Peyer's patch (tissue), 4 donors: ENCODE measurements around the gene TOX2. TPM values are rescaled to one million over a fixed set of nuclear protein-coding genes. Genes with fewer than 3 reads are reported as not detected.
A peak's percentile ranks its signal among the peaks of the same experiment; 100 is the strongest.

Experiments used
- DNase-seq, 3 donors: peaks; one replicate each; pipeline ENCODE4 v3.0.0-alpha.2; 2017 to 2019
- H3K27ac ChIP-seq, 4 donors: fragments of 200-600 bp; sonication (generic); one replicate each; pipeline ENCODE4 v1.5.1; 2016 to 2019
- H3K27me3 ChIP-seq, 2 donors: fragments of 200-600 bp; sonication (generic); one replicate each; pipeline ENCODE4 v1.5.1; 2019
- H3K36me3 ChIP-seq, 3 donors: fragments of 200-600 bp; sonication (generic); one replicate each; pipeline ENCODE4 v1.5.1; 2016 to 2019
- H3K4me1 ChIP-seq, 4 donors: fragments of 200-600 bp; sonication (generic); one replicate each; pipeline ENCODE4 v1.5.1; 2016 to 2019
- H3K4me3 ChIP-seq, 4 donors: fragments of 200-600 bp; sonication (generic); 1 replicate in 3 of 4; 2 replicates in 1 of 4; pipeline ENCODE4 v1.5.1; 2016 to 2019; ENCODE audit warnings: mild to moderate bottlenecking in 1 of 4
- H3K9me3 ChIP-seq, 4 donors: fragments of 200-600 bp; sonication (generic); one replicate each; pipeline ENCODE4 v1.5.1; 2016 to 2019; ENCODE audit warnings: mild to moderate bottlenecking in 1 of 4
- POLR2A ChIP-seq, 2 donors: fragments of 450-650 bp; IDR thresholded peaks; one replicate each; pipeline ENCODE4 v1.5.1; 2017; ENCODE audit warnings: antibody characterized with exemption in 2 of 2, mild to moderate bottlenecking in 2 of 2, moderate library complexity in 2 of 2
- total RNA-seq, 4 donors: library from RNA; depleted of rRNA; stranded (reverse); fragments of >200 nt; gene quantifications; one replicate each; pipeline ENCODE4 v1.1.0, GENCODE V29; 2016
- TF ChIP-seq, protein P1 (sequence below), 6 experiments: fragments of 450-650 bp in 4 of 6; fragments of 200-600 bp in 2 of 6; sonication (generic) in 1 of 6; IDR thresholded peaks; one replicate each; pipeline ENCODE4 v1.5.1; 2017 to 2019; ENCODE audit warnings: antibody characterized with exemption in 6 of 6, mild to moderate bottlenecking in 3 of 6, moderate library complexity in 1 of 6

The TOX2 gene, protein sequence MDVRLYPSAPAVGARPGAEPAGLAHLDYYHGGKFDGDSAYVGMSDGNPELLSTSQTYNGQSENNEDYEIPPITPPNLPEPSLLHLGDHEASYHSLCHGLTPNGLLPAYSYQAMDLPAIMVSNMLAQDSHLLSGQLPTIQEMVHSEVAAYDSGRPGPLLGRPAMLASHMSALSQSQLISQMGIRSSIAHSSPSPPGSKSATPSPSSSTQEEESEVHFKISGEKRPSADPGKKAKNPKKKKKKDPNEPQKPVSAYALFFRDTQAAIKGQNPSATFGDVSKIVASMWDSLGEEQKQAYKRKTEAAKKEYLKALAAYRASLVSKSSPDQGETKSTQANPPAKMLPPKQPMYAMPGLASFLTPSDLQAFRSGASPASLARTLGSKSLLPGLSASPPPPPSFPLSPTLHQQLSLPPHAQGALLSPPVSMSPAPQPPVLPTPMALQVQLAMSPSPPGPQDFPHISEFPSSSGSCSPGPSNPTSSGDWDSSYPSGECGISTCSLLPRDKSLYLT
- 1 to 10 TPM; 1.9 to 5.8 (median 2.0) TPM for total RNA-seq

DNA sequence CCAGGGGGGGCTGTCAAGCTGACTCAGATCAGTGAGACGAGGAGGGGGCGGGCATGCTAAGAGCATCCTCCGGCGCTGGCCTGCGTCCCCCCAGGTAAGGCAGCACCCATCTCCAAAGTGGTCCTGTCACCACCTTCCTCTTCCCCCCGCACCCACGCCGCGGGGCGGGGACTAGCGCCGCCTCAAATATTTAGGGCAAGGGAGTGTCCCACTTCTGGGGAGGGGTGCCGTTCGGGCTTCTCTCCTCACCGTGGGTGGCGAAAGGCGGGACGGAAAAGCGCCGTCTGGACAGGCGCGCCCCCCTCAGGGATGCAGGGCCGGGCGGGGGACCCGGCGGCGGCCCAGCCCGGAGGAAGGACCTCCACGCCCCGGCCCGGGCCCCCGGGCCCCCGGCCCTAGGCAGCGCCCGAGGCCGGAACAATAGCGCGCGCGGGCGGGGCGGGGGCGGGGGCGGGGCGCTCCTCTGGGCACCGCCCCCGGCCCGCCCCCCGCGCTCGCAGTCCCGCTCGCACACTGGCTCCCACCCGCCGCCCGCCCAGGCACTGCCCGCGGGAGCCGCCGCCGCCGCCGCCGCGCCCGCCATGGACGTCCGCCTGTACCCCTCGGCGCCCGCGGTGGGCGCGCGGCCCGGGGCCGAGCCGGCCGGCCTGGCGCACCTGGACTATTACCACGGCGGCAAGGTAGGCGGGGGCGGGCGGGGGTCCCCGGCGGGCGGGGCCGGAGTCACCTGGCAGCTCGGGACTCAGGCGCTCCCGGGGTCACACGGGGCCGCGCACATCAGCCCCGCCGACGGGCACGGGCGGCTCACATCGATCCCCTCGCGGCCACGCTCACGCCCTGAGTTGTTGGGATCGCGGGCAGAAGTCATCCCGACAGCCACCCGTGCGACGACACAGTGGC is at the start of gene TOX2:
Gene TOX2, plus strand, starts transcription at position 542 of the 900 bp plus-strand sequence. Its CDS starts 40 bp downstream, at position 582.
- peak within 1 kb of the TSS; percentile 39 to 63 (median 58) for H3K4me3 ChIP-seq
- peak within 1 kb of the TSS in 2 of 4 donors; percentile 43 to 64 for H3K27ac ChIP-seq
- H3K36me3 ChIP-seq: no peaks in the 10 kb centered on the region
- TF ChIP-seq, protein P1, sequence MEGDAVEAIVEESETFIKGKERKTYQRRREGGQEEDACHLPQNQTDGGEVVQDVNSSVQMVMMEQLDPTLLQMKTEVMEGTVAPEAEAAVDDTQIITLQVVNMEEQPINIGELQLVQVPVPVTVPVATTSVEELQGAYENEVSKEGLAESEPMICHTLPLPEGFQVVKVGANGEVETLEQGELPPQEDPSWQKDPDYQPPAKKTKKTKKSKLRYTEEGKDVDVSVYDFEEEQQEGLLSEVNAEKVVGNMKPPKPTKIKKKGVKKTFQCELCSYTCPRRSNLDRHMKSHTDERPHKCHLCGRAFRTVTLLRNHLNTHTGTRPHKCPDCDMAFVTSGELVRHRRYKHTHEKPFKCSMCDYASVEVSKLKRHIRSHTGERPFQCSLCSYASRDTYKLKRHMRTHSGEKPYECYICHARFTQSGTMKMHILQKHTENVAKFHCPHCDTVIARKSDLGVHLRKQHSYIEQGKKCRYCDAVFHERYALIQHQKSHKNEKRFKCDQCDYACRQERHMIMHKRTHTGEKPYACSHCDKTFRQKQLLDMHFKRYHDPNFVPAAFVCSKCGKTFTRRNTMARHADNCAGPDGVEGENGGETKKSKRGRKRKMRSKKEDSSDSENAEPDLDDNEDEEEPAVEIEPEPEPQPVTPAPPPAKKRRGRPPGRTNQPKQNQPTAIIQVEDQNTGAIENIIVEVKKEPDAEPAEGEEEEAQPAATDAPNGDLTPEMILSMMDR (IDR thresholded peaks at IDR 0.05): no peak
- no peak for TF ChIP-seq POLR2A (IDR thresholded peaks at IDR 0.05)
- H3K4me1 ChIP-seq: peaks cover 0 to 20% (median 7%) of the 10 kb centered on the region in 4 donors
- peaks cover 0 to 15% of the 10 kb centered on the region in 2 donors for H3K27me3 ChIP-seq
- peak; percentile 62 to 73 (median 62) for DNase-seq
- H3K9me3 ChIP-seq: peaks cover 0 to 7% (median 0%) of the 10 kb centered on the region in 4 donors

DNA sequence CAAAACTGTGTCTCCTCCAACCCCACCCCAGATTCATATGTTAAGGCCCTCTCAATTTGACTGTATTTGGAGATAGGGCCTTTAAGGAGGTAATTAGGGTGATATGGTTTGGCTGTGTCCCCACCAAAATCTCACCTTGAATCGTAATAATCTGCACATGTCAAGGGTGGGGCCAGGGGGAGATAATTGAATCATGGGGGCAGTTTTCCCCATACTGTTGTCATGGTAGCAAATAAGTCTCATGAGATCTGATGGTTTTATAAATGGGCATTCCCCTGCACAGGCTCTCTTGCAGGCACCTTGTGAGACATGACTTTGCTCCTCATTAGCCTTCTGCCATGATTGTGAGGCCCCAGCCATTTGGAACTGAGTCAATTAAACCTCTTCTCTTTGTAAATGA is 46.6 kb upstream of the TOX2 start:
- Histone ChIP-seq H3K4me3 (no peak overlapping the region), H3K9me3 (no peaks in the 10 kb centered on the region), H3K36me3 (no peaks in the 10 kb centered on the region), H3K4me1 (no peaks in the 10 kb centered on the region), H3K27ac (no peak overlapping the region), H3K27me3 (no peaks in the 10 kb centered on the region)
- no peak for DNase-seq
- TF ChIP-seq, protein P1 (IDR thresholded peaks at IDR 0.05): no peak
- TF ChIP-seq POLR2A (IDR thresholded peaks at IDR 0.05): no peak

DNA sequence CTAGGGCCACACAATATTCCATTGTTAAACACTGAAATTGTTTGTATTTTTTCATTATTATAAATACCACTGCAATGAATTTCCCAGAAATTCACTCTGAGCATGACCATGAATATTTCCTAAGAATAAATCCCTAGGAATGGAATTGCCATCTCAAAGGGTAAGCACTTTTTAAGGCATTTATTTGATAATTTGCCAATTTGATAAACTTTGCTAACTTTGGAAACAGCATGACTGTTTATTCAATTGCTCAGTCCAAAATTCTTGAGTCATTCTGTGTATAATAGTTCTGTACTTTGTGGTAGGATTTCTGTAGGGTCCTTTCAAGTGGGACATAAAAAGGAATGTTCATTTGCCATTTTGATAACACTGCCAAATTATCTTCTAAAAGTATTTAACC is 44.2 kb upstream of the TOX2 start:
- DNase-seq: no peak
- TF ChIP-seq, protein P1 (IDR thresholded peaks at IDR 0.05): no peak
- TF ChIP-seq POLR2A (IDR thresholded peaks at IDR 0.05): no peak
- H3K9me3 ChIP-seq: no peaks in the 10 kb centered on the region
- H3K27me3 ChIP-seq: no peaks in the 10 kb centered on the region
- H3K36me3 ChIP-seq: no peaks in the 10 kb centered on the region
- no peak overlapping the region for H3K27ac ChIP-seq
- H3K4me1 ChIP-seq: no peaks in the 10 kb centered on the region
- H3K4me3 ChIP-seq: no peak overlapping the region

DNA sequence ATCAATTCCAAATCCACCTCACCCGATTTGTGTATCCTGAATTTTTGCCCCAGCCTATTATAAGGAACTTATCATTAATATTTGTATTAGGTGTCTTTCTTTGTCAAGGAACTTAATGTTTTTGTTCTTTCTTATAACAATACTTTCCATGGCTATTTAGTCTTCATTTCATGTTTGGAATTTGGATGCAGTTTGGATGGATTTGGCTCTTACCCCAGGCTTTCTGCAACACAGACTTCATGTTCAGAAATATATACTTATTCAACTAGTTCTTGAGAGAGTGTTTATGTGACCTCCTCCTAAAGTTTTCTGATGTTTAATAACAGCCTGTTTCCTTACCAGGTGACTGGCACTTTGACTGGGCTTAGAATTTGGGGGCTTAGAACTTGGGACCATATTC is 35.9 kb upstream of the TOX2 start:
- H3K36me3 ChIP-seq: no peaks in the 10 kb centered on the region
- H3K27me3 ChIP-seq: no peaks in the 10 kb centered on the region
- DNase-seq: no peak
- no peaks in the 10 kb centered on the region for H3K4me1 ChIP-seq
- TF ChIP-seq POLR2A (IDR thresholded peaks at IDR 0.05): no peak
- TF ChIP-seq, protein P1 (IDR thresholded peaks at IDR 0.05): no peak
- no peaks in the 10 kb centered on the region for H3K9me3 ChIP-seq
- no peak overlapping the region for H3K4me3 ChIP-seq
- H3K27ac ChIP-seq: no peak overlapping the region

DNA sequence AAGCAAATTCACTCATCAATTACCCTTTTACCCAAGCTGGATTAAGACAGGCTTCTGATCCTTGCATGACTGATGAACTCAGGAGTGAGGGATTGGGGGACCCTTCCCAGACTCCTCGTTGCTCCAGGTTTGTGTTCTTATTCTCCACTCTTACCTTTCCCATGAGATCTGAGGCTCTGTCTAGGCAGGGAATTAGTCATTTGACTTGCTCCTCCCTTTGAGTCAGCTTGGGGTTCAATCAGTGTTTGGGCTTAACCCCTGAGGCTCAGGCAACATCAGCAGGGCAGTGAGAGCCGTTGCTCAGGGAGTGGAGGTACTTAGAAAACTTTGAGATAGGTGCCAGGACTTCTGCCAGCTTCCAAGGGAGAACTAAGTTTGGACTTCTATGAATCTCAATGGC is 20.7 kb upstream of the TOX2 start:
- Histone ChIP-seq H3K27me3 (no peaks in the 10 kb centered on the region), H3K9me3 (peaks cover 0 to 5% (median 0%) of the 10 kb centered on the region in 4 donors), H3K4me1 (no peaks in the 10 kb centered on the region), H3K4me3 (no peak overlapping the region), H3K36me3 (no peaks in the 10 kb centered on the region), H3K27ac (no peak overlapping the region)
- no peak for TF ChIP-seq POLR2A (IDR thresholded peaks at IDR 0.05)
- TF ChIP-seq, protein P1 (IDR thresholded peaks at IDR 0.05): no peak
- no peak for DNase-seq
